Trophoblast cell (in vitro differentiated cells and primary cell): ENCODE measurements around the gene TNS3.
A peak's percentile ranks its signal among the peaks of the same experiment; 100 is the strongest.
"Not testable (repeated sequence)": the region's sequence is repeated elsewhere in the genome, so short reads cannot be mapped to it uniquely, and the experiment has no call there.

Experiments used
- DNase-seq, 2 donors: peaks; one replicate each; pipeline ENCODE4 v3.0.0-alpha.2; 2016
- H2AFZ ChIP-seq: 2 replicates; pipeline ENCODE4 v1.6.1; 2013; ENCODE audit warnings: low read length, moderate library complexity, mild to moderate bottlenecking; ENCODE audit not compliant: insufficient read depth, poor library complexity
- H2AK5ac ChIP-seq: 2 replicates; pipeline ENCODE4 v1.6.1; 2013; ENCODE audit warnings: mild to moderate bottlenecking, low read length
- H2BK120ac ChIP-seq: 2 replicates; pipeline ENCODE4 v1.6.1; 2013; ENCODE audit warnings: low read length, mild to moderate bottlenecking, moderate library complexity; ENCODE audit not compliant: insufficient read depth, poor library complexity
- H2BK12ac ChIP-seq: 2 replicates; pipeline ENCODE4 v1.6.1; 2013; ENCODE audit warnings: mild to moderate bottlenecking, low read length, moderate library complexity
- H2BK5ac ChIP-seq: 2 replicates; pipeline ENCODE4 v1.6.1; 2013; ENCODE audit warnings: low read length, low read depth, moderate library complexity, mild to moderate bottlenecking; ENCODE audit not compliant: poor library complexity
- H3K14ac ChIP-seq: 2 replicates; pipeline ENCODE4 v1.6.1; 2013; ENCODE audit warnings: mild to moderate bottlenecking, low read length
- H3K18ac ChIP-seq: 2 replicates; pipeline ENCODE4 v1.6.1; 2013; ENCODE audit warnings: mild to moderate bottlenecking, low read length
- H3K23ac ChIP-seq: 2 replicates; pipeline ENCODE4 v1.6.1; 2013; ENCODE audit warnings: low read length
- H3K27ac ChIP-seq: 2 replicates; pipeline ENCODE4 v1.5.1; 2013; ENCODE audit warnings: low read depth, mild to moderate bottlenecking, inconsistent platforms, low read length, moderate library complexity
- H3K27me3 ChIP-seq: 2 replicates; pipeline ENCODE4 v1.6.1; 2013; ENCODE audit warnings: inconsistent platforms, mild to moderate bottlenecking, low read length, moderate library complexity; ENCODE audit not compliant: insufficient read depth
- H3K36me3 ChIP-seq, 2 experiments: 1 replicate in 1 of 2; 2 replicates in 1 of 2; pipeline ENCODE4 v1.6.1; 2013; ENCODE audit warnings: low read length in 2 of 2, mild to moderate bottlenecking in 2 of 2, moderate library complexity in 1 of 2; ENCODE audit not compliant: insufficient read depth in 2 of 2, control insufficient read depth in 1 of 2
- H3K4ac ChIP-seq: 2 replicates; pipeline ENCODE4 v1.6.1; 2013; ENCODE audit warnings: low read depth, mild to moderate bottlenecking, low read length, moderate library complexity
- H3K4me1 ChIP-seq, 2 experiments: 1 replicate in 1 of 2; 2 replicates in 1 of 2; pipeline ENCODE4 v1.6.1; 2013; ENCODE audit warnings: low read length in 2 of 2, mild to moderate bottlenecking in 2 of 2, moderate library complexity in 1 of 2; ENCODE audit not compliant: insufficient read depth in 2 of 2, control insufficient read depth in 1 of 2
- H3K4me2 ChIP-seq: 2 replicates; pipeline ENCODE4 v1.6.1; 2013; ENCODE audit warnings: inconsistent platforms, mild to moderate bottlenecking, low read length, moderate library complexity
- H3K4me3 ChIP-seq: 2 replicates; pipeline ENCODE4 v1.5.1; 2013; ENCODE audit warnings: mild to moderate bottlenecking, low read depth, low read length, inconsistent platforms
- H3K79me1 ChIP-seq: one replicate; pipeline ENCODE4 v1.6.1; 2013; ENCODE audit warnings: low read length
- H3K79me2 ChIP-seq: 2 replicates; pipeline ENCODE4 v1.6.1; 2013; ENCODE audit warnings: low read length, mild to moderate bottlenecking; ENCODE audit not compliant: control insufficient read depth, insufficient read depth, poor library complexity
- H3K9ac ChIP-seq: 2 replicates; pipeline ENCODE4 v1.6.1; 2013; ENCODE audit warnings: mild to moderate bottlenecking, low read length
- H3K9me3 ChIP-seq: 2 replicates; pipeline ENCODE4 v1.6.1; 2013; ENCODE audit warnings: low read depth, mild to moderate bottlenecking, control low read depth, inconsistent platforms, low read length; ENCODE audit not compliant: insufficient read depth
- H4K12ac ChIP-seq: 2 replicates; pipeline ENCODE4 v1.6.1; 2013; ENCODE audit warnings: low read depth, mild to moderate bottlenecking, low read length, moderate library complexity
- H4K8ac ChIP-seq: 2 replicates; pipeline ENCODE4 v1.6.1; 2013; ENCODE audit warnings: low read depth, mild to moderate bottlenecking, low read length, moderate library complexity
- H4K91ac ChIP-seq: one replicate; pipeline ENCODE4 v1.6.1; 2013; ENCODE audit warnings: low read depth, mild to moderate bottlenecking, low read length, moderate library complexity
- WGBS: extraction: QIAGEN DNeasy Blood & Tissue Kit; methylation state at CpG from one replicate; pipeline ENCODE4 v1.1.7; 2013; ENCODE audit warnings: missing lambda C conversion rate; ENCODE audit not compliant: insufficient read length, insufficient coverage; ENCODE audit errors: extremely low coverage; 5-methylcytosine and 5-hydroxymethylcytosine counted together

TNS3 gene

DNA sequence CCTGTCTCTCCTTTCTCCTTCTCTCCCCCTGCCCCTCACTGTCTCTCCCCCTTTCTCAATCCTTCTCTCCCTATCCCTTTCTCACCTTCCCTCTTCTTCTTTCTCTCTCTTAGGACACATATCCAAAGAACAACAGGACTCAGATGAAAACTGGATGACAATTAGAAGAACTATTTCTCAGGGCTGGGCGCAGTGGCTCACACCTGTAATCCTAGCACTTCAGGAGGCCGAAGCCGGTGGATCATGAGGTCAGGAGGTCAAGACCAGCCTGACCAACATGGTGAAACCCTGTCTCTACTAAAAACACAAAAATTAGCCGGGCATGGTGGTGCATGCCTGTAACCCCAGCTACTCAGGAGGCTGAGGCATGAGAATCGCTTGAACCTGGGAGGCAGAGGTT, 8.3 kb upstream of the TNS3 start:
- not testable (repeated sequence) for H2BK120ac ChIP-seq, H3K18ac ChIP-seq, H4K12ac ChIP-seq, H3K9me3 ChIP-seq, H3K9ac ChIP-seq, H3K79me2 ChIP-seq, H3K14ac ChIP-seq, H3K4me2 ChIP-seq, H3K23ac ChIP-seq, H2BK5ac ChIP-seq, H2AFZ ChIP-seq, H3K27ac ChIP-seq, H3K36me3 ChIP-seq, H3K27me3 ChIP-seq, H3K4ac ChIP-seq, H2AK5ac ChIP-seq, H4K8ac ChIP-seq, H3K4me3 ChIP-seq
- peak; percentile 81 to 84 for DNase-seq
- no CpG with 5 or more reads among the region's 5 CpGs for WGBS
- peak overlapping the region; percentile 36 for H4K91ac ChIP-seq
- H3K4me1 ChIP-seq: peaks cover 18 to 31% of the 10 kb centered on the region in 2 experiments
- peak overlapping the region; percentile 25 for H2BK12ac ChIP-seq
- H3K79me1 ChIP-seq: peaks cover 29% of the 10 kb centered on the region

DNA sequence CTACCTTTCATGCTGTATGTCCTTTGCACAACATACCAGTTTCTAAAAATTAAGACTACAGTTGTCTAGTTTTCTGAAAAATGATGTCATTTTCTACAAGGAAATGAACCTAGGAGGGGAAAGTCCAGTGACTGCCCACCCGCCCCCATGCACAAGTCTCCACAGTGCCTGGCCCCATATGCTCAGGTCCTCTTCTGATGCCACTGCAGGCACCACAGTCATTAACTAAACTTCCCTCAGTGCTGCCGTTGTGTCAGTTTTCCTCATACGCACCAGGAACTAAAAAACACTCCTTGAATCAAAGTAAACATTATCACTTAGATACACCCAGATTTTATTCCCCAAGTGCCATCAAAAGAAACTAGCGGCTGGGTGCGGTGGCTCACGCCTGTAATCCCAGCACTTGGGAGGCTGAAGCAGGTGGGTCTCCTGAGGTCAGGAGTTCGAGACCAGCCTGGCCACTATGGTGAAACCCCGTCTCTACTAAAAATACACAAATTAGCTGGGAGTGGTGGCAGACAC, 6.9 kb upstream of the TNS3 start:
- peaks cover 2% of the 10 kb centered on the region for H3K79me2 ChIP-seq
- H2BK12ac ChIP-seq: peak overlapping the region; percentile 62
- peaks cover 1% of the 10 kb centered on the region for H3K9me3 ChIP-seq
- H3K4ac ChIP-seq: no peak overlapping the region
- peak overlapping the region; percentile 70 for H3K27ac ChIP-seq
- no peak overlapping the region for H3K23ac ChIP-seq
- peak overlapping the region; percentile 47 for H2BK120ac ChIP-seq
- H2AFZ ChIP-seq: no peak overlapping the region
- no peaks in the 10 kb centered on the region for H3K36me3 ChIP-seq
- H3K4me3 ChIP-seq: no peak overlapping the region
- H3K18ac ChIP-seq: no peak overlapping the region
- H3K79me1 ChIP-seq: peaks cover 29% of the 10 kb centered on the region
- no peak overlapping the region for H3K9ac ChIP-seq
- peaks cover 18 to 31% of the 10 kb centered on the region in 2 experiments for H3K4me1 ChIP-seq
- no peak for DNase-seq
- H4K8ac ChIP-seq: no peak overlapping the region
- no CpG with 5 or more reads among the region's 8 CpGs for WGBS
- peak overlapping the region; percentile 36 for H3K4me2 ChIP-seq
- peak overlapping the region; percentile 50 for H3K14ac ChIP-seq
- peak overlapping the region; percentile 30 for H2AK5ac ChIP-seq
- peak overlapping the region; percentile 69 for H2BK5ac ChIP-seq
- no peak overlapping the region for H4K12ac ChIP-seq
- H3K27me3 ChIP-seq: no peaks in the 10 kb centered on the region
- peak overlapping the region; percentile 82 for H4K91ac ChIP-seq

DNA sequence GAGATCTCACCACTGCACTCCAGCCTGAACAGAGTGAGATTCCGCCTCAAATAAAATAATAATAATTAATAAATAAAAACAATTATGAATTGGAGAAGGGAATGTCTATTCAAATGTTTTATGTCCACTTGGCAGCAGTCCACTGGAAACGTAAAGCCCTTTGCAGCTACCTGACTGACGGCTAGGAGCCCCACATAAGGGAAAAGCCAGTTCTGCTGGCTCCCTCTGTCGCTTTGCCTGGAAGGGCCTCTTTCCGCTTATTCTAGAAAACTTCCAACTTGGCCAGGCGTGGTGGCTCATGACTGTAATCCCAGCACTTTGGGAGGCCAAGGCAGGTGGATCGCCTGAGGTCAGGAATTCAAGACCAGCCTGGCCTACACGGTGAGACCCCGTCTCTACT, 6.1 kb upstream of the TNS3 start:
- WGBS: no CpG with 5 or more reads among the region's 9 CpGs
- H3K27ac ChIP-seq: peak overlapping the region; percentile 70
- H4K8ac ChIP-seq: no peak overlapping the region
- no peak overlapping the region for H3K14ac ChIP-seq
- no peak overlapping the region for H3K4me2 ChIP-seq
- H3K4me3 ChIP-seq: no peak overlapping the region
- no peaks in the 10 kb centered on the region for H3K36me3 ChIP-seq
- H3K23ac ChIP-seq: no peak overlapping the region
- H2AK5ac ChIP-seq: no peak overlapping the region
- peaks cover 33% of the 10 kb centered on the region for H3K79me1 ChIP-seq
- no peak overlapping the region for H3K9ac ChIP-seq
- peaks cover 1% of the 10 kb centered on the region for H3K9me3 ChIP-seq
- peaks cover 2% of the 10 kb centered on the region for H3K79me2 ChIP-seq
- no peak overlapping the region for H4K12ac ChIP-seq
- H4K91ac ChIP-seq: peak overlapping the region; percentile 56
- peak overlapping the region; percentile 6 for H2BK120ac ChIP-seq
- no peak overlapping the region for H2BK5ac ChIP-seq
- no peak overlapping the region for H2BK12ac ChIP-seq
- DNase-seq: no peak
- no peak overlapping the region for H3K4ac ChIP-seq
- no peaks in the 10 kb centered on the region for H3K27me3 ChIP-seq
- peaks cover 22 to 35% of the 10 kb centered on the region in 2 experiments for H3K4me1 ChIP-seq
- no peak overlapping the region for H3K18ac ChIP-seq
- no peak overlapping the region for H2AFZ ChIP-seq

DNA sequence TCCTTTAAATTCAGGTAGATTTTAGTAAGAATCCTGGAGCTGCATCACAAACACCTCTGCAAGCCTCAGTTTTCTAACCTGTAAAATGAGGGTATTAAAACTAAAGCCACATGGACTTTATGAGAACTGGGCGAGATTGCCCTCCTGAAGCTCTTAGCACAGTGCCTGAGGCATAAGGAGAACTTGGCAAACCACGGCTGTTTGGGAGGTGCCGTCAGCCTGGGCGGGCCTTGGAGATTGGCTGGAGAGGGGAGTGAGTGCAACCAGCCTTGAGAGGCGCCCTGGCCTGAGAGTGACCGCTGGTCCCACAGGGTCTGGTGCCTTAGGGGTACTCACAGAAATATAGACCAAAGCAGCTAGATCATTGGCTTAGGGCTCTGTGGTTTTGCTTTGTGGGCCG, 5.4 kb upstream of the TNS3 start:
- Histone ChIP-seq H3K4ac (no peak overlapping the region), H3K4me1 (peaks cover 29 to 39% of the 10 kb centered on the region in 2 experiments), H4K8ac (no peak overlapping the region), H3K79me2 (peaks cover 3% of the 10 kb centered on the region), H4K91ac (peak overlapping the region; percentile 56), H2BK120ac (peak overlapping the region; percentile 6), H3K27ac (peak overlapping the region; percentile 70), H2BK12ac (peak overlapping the region; percentile 4), H4K12ac (no peak overlapping the region), H3K36me3 (no peaks in the 10 kb centered on the region), H2AFZ (no peak overlapping the region), H3K4me2 (no peak overlapping the region), H3K9me3 (peaks cover 1% of the 10 kb centered on the region), H3K79me1 (peaks cover 39% of the 10 kb centered on the region), H3K23ac (no peak overlapping the region), H3K27me3 (no peaks in the 10 kb centered on the region), H3K9ac (no peak overlapping the region), H2AK5ac (no peak overlapping the region), H3K14ac (no peak overlapping the region), H3K4me3 (no peak overlapping the region), H2BK5ac (peak overlapping the region; percentile 3), H3K18ac (peak overlapping the region; percentile 0)
- DNase-seq: peak in 1 of 2 donors; percentile 54
- no CpG with 5 or more reads among the region's 7 CpGs for WGBS
